Progenitor cell of endocrine pancreas (in vitro differentiated cells): ENCODE data around the gene DUS1L. TPM values are rescaled to one million over a fixed set of nuclear protein-coding genes. Genes with fewer than 3 reads are reported as not detected.
"Not testable (repeated sequence)": the region's sequence is repeated elsewhere in the genome, so short reads cannot be mapped to it uniquely, and the experiment has no call there.

Experiments
- DNase-seq: peaks from one replicate; pipeline ENCODE4 v3.0.0; 2021; ENCODE audit warnings: low spot score; ENCODE audit not compliant: unreplicated experiment
- H3K27ac Mint-ChIP-seq: 2 replicates; pipeline ENCODE4 v1.8.0; 2021; ENCODE audit warnings: mild to moderate bottlenecking, moderate library complexity, mixed read lengths
- H3K27me3 Mint-ChIP-seq: 2 replicates; pipeline ENCODE4 v1.8.0; 2021; ENCODE audit warnings: mixed read lengths
- H3K36me3 Mint-ChIP-seq: 2 replicates; pipeline ENCODE4 v1.8.0; 2022; ENCODE audit warnings: mixed read lengths; ENCODE audit not compliant: insufficient read depth
- H3K4me1 Mint-ChIP-seq: 2 replicates; pipeline ENCODE4 v1.8.0; 2021; ENCODE audit warnings: low read depth, mixed read lengths
- H3K4me3 Mint-ChIP-seq: 2 replicates; pipeline ENCODE4 v1.8.0; 2021; ENCODE audit warnings: low read depth, mild to moderate bottlenecking, moderate library complexity, mixed read lengths
- H3K9me3 Mint-ChIP-seq: 2 replicates; pipeline ENCODE4 v1.8.0; 2021; ENCODE audit warnings: low read depth, mixed read lengths
- total RNA-seq: library from RNA; stranded (reverse); gene quantifications from 2 replicates; pipeline ENCODE4 v1.2.1, GENCODE V29; 2021
- TF ChIP-seq, protein P1 (sequence below): fragments of 200-600 bp; sonication (generic); IDR thresholded peaks from one replicate; pipeline ENCODE4 v1.5.0; 2021; ENCODE audit warnings: antibody characterized with exemption, mild to moderate bottlenecking; ENCODE audit not compliant: unreplicated experiment

DUS1L gene
- total RNA-seq, 1 donor from 2014 or later = 93.8 TPM

DNA sequence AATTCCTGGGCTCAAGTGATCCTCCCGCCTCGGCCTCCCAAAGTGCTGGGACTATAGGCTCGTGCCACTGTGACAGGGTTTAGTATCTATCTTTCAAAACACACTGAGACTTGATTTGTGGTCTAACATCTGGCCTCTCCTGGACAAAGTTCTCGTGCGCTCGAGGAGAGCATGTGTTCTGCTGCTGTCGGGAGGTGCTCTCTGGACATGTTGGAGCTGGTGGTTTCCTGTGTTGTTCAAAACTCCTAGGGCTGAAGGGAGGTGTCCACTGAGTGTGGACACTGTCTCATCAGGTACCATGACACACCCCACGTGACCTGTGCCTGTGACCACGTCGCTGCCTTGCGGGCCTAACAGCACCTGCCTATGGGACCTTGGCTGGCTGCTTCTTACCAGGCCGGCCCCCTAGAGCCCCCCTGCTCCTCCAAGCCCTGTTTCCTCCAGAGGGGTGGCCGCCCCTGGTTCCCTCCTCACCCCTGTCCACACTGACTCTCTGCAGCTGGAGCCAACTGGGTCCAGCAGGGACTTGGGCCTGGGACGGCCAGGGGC is 19.6 kb downstream of the DUS1L start:
- H3K4me1 Mint-ChIP-seq = peaks cover 6% of the 10 kb centered on the region
- H3K27ac Mint-ChIP-seq = no peak overlapping the region
- TF ChIP-seq, protein P1, sequence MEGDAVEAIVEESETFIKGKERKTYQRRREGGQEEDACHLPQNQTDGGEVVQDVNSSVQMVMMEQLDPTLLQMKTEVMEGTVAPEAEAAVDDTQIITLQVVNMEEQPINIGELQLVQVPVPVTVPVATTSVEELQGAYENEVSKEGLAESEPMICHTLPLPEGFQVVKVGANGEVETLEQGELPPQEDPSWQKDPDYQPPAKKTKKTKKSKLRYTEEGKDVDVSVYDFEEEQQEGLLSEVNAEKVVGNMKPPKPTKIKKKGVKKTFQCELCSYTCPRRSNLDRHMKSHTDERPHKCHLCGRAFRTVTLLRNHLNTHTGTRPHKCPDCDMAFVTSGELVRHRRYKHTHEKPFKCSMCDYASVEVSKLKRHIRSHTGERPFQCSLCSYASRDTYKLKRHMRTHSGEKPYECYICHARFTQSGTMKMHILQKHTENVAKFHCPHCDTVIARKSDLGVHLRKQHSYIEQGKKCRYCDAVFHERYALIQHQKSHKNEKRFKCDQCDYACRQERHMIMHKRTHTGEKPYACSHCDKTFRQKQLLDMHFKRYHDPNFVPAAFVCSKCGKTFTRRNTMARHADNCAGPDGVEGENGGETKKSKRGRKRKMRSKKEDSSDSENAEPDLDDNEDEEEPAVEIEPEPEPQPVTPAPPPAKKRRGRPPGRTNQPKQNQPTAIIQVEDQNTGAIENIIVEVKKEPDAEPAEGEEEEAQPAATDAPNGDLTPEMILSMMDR = no peak
- H3K36me3 Mint-ChIP-seq = peaks cover 10% of the 10 kb centered on the region
- no peak for DNase-seq
- no peak overlapping the region for H3K4me3 Mint-ChIP-seq
- H3K27me3 Mint-ChIP-seq = peaks cover 4% of the 10 kb centered on the region
- no peaks in the 10 kb centered on the region for H3K9me3 Mint-ChIP-seq

DNA sequence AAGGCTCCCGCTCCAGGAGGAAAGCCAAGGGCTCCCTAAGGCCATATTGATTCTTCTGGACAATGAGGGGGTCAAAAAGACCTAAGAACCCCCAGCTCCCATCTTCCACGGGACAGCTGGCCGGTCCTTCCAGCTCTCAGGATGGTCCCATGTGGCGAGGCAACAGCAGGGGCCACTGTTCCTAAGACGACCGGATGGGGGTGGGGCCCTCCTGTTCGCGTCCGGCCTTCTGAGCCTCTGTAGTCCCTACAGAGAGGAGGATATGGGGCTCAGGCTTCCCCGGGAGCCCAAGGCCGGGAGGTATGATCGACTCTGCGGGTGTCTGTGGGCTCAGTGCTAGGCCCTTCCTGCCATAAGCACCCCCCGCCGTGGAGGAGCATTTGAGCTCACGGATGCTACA is 22.1 kb downstream of the DUS1L start:
- TF ChIP-seq, protein P1 = no peak
- no peaks in the 10 kb centered on the region for H3K4me1 Mint-ChIP-seq
- H3K9me3 Mint-ChIP-seq = no peaks in the 10 kb centered on the region
- H3K36me3 Mint-ChIP-seq = peaks cover 10% of the 10 kb centered on the region
- H3K4me3 Mint-ChIP-seq = no peak overlapping the region
- H3K27ac Mint-ChIP-seq = no peak overlapping the region
- peaks cover 13% of the 10 kb centered on the region for H3K27me3 Mint-ChIP-seq
- DNase-seq = no peak

DNA sequence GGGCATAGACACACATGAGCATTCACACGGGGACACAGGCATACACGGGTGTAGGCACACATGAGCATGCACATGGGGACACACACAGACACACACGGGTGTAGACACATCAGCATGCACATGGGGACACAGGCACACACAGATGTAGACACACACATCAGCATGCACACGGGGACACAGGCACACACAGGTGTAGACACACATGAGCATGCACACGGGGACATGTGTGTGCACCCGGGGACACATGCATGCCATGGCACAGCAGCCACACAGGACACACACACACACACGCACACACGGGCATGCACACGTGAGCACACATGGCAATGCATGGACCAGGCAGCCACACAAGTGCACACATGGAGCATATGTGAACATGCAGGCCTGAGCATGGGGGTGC is 23.0 kb downstream of the DUS1L start:
- Mint-ChIP-seq H3K9me3 (no peaks in the 10 kb centered on the region), H3K36me3 (peaks cover 9% of the 10 kb centered on the region), H3K27ac (no peak overlapping the region), H3K4me3 (no peak overlapping the region), H3K4me1 (peaks cover 2% of the 10 kb centered on the region), H3K27me3 (peaks cover 13% of the 10 kb centered on the region)
- TF ChIP-seq, protein P1 = no peak
- no peak for DNase-seq

DNA sequence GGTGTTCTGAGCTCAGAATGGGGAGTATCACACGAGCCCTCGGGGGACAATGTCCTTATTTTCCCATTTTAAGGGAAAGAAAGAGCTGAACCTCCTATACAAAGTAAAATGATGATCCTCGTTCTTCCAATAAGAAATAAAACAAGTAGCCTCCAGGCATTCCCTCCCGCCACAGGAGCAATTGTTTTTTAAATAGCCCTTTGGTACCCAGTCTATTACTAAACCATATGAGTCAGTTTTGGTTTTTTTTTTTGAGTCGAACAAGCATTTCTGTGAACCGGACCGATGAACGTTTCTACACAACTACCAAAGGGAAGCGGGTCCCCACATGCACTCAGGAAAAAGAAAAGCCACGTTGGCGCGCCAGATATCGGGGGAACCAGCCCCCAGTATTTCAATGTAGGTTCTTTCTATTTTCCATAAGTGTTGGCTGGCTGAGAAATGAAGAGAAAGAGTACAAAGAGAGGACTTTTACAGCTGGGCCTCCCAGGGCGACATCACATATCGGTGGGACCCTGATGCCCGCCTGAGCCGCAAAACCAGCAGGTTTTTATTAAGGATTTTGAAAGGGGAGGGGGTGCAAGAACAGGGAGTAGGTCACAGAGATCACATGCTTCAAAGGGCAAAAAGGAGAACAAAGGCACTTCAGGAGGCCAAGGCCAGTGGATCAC is 24.3 kb downstream of the DUS1L start:
- Mint-ChIP-seq H3K27ac (no peak overlapping the region), H3K4me1 (peaks cover 3% of the 10 kb centered on the region), H3K27me3 (peaks cover 13% of the 10 kb centered on the region), H3K36me3 (no peaks in the 10 kb centered on the region), H3K4me3 (no peak overlapping the region), H3K9me3 (no peaks in the 10 kb centered on the region)
- DNase-seq = no peak
- TF ChIP-seq, protein P1 = no peak

DNA sequence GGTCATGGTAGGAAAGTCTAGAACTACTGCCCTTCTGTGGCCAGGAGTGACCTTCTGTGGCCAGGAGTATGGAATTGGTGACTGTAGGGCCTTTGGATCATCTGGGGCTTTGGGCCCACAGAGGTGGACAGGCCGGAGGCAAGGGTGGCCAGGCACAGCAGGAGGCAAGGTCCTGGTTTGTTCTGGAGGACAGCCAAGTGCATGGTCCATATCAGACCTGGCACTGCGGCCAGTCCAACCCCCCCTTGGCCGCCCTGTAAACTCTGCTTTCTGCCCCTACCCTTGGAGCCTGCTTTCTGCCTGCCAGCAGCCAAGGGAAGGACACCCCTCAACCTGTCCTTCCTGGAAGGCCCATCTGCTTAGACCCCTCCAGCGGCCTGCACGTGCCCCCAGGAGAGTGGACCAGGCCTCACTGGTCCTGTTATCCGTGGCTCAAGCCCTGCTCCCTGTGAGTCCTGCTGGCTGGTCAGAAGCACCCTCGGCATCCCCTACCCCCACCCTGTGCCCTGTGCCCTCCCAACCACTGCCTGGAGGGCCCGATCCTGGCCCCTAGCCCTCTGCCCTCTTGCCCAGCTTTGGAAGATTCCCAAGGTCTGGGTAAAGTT is 25.8 kb downstream of the DUS1L start:
- H3K4me1 Mint-ChIP-seq = peaks cover 4% of the 10 kb centered on the region
- H3K4me3 Mint-ChIP-seq = no peak overlapping the region
- TF ChIP-seq, protein P1 = no peak
- H3K36me3 Mint-ChIP-seq = peaks cover 7% of the 10 kb centered on the region
- H3K27me3 Mint-ChIP-seq = peaks cover 19% of the 10 kb centered on the region
- H3K27ac Mint-ChIP-seq = no peak overlapping the region
- no peaks in the 10 kb centered on the region for H3K9me3 Mint-ChIP-seq
- DNase-seq = no peak

DNA sequence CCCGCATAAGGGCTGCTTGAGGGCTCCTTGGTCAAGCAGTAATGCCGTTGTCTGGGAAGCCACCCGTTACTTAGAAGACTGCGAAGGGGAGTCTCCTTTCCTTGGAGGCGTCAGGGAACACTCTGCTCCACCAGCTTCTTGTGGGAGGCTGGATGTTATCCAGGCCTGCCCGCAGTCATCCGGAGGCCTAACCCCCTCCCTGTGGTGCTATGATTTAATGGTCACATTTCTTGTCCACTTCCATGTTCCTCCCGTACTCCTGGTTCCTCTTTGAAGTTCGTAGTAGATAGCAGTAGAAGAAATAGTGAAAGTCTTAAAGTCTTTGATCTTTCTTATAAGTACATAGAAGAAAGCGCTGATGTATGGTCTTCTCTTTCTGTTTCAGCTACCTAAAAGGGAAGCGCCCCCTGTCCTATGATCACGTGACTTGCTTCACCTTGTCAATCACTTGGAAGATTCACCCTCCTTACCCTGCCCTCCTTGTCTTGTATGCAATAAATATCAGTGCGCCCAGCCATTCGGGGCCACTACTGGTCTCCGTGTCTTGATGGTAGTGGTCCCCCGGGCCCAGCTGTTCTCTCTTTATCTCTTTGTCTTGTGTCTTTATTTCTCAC is 26.7 kb downstream of the DUS1L start:
- DNase-seq, H3K9me3 Mint-ChIP-seq, H3K4me3 Mint-ChIP-seq, H3K4me1 Mint-ChIP-seq, H3K27ac Mint-ChIP-seq, H3K36me3 Mint-ChIP-seq: not testable (repeated sequence)
- peaks cover 19% of the 10 kb centered on the region for H3K27me3 Mint-ChIP-seq
